Lower lobe of right lung (tissue), 2 donors: Measurements from ENCODE around the gene NEK1. TPM values are rescaled to one million over a fixed set of nuclear protein-coding genes. Genes with fewer than 3 reads are reported as not detected.

Source experiments
- ATAC-seq, 2 donors: fragments of 200-7000 bp; cut with Tn5 transposase; one replicate each; pipeline ENCODE4 v1.9.1; 2020 to 2022; ENCODE audit warnings: mild to moderate bottlenecking in 2 of 2, moderate library complexity in 2 of 2
- DNase-seq: peaks from one replicate; pipeline ENCODE4 v3.0.0-alpha.2; 2020
- H3K27ac ChIP-seq: fragments of 200-600 bp; one replicate; pipeline ENCODE4 v1.8.0; 2022
- H3K27me3 ChIP-seq: fragments of 200-600 bp; one replicate; pipeline ENCODE4 v1.8.0; 2022; ENCODE audit warnings: low read depth
- H3K36me3 ChIP-seq: fragments of 200-600 bp; one replicate; pipeline ENCODE4 v1.8.0; 2022; ENCODE audit warnings: mild to moderate bottlenecking
- H3K4me1 ChIP-seq: fragments of 200-600 bp; one replicate; pipeline ENCODE4 v1.8.0; 2022
- H3K4me3 ChIP-seq: fragments of 200-600 bp; one replicate; pipeline ENCODE4 v1.8.0; 2022; ENCODE audit warnings: mild to moderate bottlenecking
- H3K9me3 ChIP-seq: fragments of 200-600 bp; one replicate; pipeline ENCODE4 v1.8.0; 2022
- intact Hi-C: fragments of 100-400 bp; cut with DNase I; formaldehyde crosslinking; loops from one replicate; pipeline ENCODE4 v1.11.0; 2022
- total RNA-seq: library from RNA; stranded (reverse); fragmentation: NEBNext Ultra II Directional; extraction: Animal tissue kit (Norgen Biotek cat#: 25700); gene quantifications from one replicate; pipeline ENCODE4 v1.2.1, GENCODE V29; 2021
- TF ChIP-seq, protein P1 (sequence below): fragments of 200-600 bp; IDR thresholded peaks from one replicate; pipeline ENCODE4 v1.8.0; 2022; ENCODE audit warnings: antibody characterized with exemption, mild to moderate bottlenecking
- donor health status: DM: no; HTN: yes; CAD: no; lungs with severe emphysema.

The NEK1 gene
- total RNA-seq, 1 donor from 2014 or later, result 12.1 TPM

DNA sequence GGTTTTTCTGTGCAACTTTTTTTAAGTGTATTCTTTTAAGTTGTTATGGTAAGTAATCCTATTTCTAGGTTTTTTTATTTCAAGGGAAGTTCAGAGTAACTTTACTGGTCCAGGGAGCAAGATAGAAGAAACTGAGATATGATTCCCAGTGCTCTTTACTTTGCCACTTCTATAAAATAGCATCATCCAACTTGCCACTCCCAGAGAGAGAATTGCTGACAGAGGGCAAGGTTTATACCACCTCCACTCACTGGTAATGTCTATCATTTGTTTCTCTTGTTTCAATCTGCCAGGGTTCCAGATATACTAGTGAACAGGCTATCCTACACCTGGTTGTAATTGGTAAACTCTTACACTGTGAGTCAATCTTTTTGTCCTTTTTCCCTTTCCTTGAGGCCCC, 4.5 kb upstream of the NEK1 start:
- H3K27ac ChIP-seq, result no peak overlapping the region
- H3K4me3 ChIP-seq, result no peak overlapping the region
- ATAC-seq (no peak), DNase-seq (no peak)
- H3K9me3 ChIP-seq, result no peaks in the 10 kb centered on the region
- H3K36me3 ChIP-seq, result no peaks in the 10 kb centered on the region
- H3K4me1 ChIP-seq, result peaks cover 22% of the 10 kb centered on the region
- intact Hi-C loops, result no loop called here
- H3K27me3 ChIP-seq, result no peaks in the 10 kb centered on the region
- TF ChIP-seq, protein P1, sequence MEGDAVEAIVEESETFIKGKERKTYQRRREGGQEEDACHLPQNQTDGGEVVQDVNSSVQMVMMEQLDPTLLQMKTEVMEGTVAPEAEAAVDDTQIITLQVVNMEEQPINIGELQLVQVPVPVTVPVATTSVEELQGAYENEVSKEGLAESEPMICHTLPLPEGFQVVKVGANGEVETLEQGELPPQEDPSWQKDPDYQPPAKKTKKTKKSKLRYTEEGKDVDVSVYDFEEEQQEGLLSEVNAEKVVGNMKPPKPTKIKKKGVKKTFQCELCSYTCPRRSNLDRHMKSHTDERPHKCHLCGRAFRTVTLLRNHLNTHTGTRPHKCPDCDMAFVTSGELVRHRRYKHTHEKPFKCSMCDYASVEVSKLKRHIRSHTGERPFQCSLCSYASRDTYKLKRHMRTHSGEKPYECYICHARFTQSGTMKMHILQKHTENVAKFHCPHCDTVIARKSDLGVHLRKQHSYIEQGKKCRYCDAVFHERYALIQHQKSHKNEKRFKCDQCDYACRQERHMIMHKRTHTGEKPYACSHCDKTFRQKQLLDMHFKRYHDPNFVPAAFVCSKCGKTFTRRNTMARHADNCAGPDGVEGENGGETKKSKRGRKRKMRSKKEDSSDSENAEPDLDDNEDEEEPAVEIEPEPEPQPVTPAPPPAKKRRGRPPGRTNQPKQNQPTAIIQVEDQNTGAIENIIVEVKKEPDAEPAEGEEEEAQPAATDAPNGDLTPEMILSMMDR, result no peak

DNA sequence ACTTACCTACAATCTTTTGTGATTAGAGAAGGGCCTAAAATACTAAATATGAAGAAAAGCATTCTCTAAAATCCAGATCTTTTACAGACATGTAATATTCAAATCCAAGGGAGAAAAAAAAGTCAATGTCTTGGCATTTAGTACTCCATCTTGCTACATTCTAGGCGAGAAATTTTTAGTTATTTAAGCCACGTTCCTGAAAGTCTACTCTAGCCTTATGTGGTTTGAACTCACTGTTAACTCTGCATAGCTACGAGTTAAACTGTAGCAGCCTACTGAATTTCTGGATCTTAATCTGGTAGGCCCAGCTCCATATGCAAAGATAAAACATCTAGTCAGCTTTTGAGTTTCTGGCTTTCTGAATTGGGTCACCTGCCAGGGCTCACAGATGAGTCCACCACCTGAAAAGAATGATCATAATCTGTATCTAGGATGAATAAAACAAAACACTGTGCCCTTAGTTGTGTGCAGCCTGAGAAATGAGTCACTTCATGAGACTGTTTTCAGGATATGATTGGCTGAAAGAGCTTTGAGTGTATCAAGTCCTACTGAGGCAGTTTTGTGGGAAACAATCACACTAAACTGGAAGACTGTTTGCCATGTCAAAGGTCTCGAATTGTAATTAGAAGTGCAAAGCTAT, 3.2 kb upstream of the NEK1 start:
- TF ChIP-seq, protein P1, result no peak
- intact Hi-C loops, result no loop called here
- DNase-seq, result no peak

DNA sequence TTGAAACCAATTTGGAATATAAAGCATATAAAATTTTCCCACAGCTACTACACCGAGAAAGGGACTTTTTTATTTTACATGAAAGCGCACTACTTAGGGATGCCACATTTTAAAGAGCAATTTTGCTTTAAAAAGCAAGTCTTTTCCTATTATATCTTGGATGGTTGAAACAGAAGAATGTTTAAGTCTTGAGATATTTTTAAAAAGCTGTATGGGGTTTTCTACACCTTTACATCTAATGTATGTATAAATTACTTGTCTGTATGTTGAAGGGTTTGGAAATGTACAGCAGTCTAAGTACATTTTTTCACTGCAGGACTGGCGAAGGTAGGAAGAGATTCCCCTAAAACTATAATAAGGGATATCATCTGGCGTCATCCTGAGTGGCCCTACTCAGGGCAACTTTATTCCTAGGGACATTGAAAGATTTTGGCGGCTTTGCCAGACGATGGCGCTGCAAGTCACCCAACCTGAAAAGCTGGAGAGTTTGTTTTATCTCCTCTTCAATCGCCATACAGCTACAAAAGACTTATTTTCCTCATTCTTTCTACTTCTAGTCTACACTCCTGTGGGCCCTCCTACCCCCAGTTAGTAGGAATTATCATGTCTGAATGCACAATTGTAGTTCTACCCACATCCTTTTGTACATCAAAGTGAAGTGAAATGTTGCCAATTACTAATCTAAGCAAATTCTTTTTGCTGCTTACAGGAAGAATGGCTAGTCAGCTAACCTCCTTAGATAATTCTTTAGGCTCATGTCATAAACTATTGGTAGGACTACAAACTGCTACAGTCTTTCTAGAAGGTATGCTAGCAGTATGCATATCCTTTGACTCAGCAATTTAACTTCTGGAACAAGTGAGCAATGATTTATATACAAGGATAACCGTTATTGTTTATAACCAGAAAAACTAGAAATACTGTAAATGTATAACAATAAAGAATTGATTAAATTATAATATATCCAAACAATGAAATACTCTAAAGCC, 782 bp upstream of the NEK1 start:
- Histone ChIP-seq H3K4me1 (peaks cover 23% of the 10 kb centered on the region), H3K4me3 (peak overlapping the region; percentile 78), H3K36me3 (no peaks in the 10 kb centered on the region), H3K27me3 (no peaks in the 10 kb centered on the region), H3K9me3 (no peaks in the 10 kb centered on the region), H3K27ac (peak overlapping the region; percentile 96)
- TF ChIP-seq, protein P1, result peak; percentile 71
- DNase-seq (peak; percentile 70), ATAC-seq (peak; percentile 80 to 85)
- intact Hi-C loops, result no loop called here

More for the DNA sequence above, 3.2 kb upstream of the NEK1 start:
- Histone ChIP-seq H3K4me3 (no peak overlapping the region), H3K36me3 (no peaks in the 10 kb centered on the region), H3K27me3 (no peaks in the 10 kb centered on the region), H3K9me3 (no peaks in the 10 kb centered on the region), H3K4me1 (peaks cover 25% of the 10 kb centered on the region), H3K27ac (no peak overlapping the region)
- ATAC-seq, result no peak

DNA sequence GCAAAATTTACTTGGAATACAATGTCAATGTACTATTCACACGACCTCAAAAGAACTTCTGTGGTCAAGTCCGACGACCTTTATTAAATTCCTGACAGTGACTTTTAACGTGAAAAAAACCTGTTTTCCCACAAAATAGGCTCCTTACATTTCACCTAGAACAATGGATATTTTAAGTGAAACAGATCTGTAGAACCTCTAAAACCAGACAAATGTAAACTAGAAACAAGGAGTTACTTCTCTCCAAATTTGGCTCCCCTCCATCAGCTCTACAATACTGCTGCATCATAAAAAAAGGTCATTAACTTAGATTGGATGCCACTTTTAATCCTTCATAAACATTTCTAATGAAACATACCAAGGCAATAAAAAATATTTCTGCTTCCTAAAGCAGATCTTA, 1.2 kb downstream of the NEK1 start:
- Histone ChIP-seq H3K27ac (no peak overlapping the region), H3K4me1 (peaks cover 23% of the 10 kb centered on the region), H3K36me3 (no peaks in the 10 kb centered on the region), H3K27me3 (no peaks in the 10 kb centered on the region), H3K9me3 (no peaks in the 10 kb centered on the region), H3K4me3 (peak overlapping the region; percentile 78)
- TF ChIP-seq, protein P1, result no peak
- ATAC-seq (no peak), DNase-seq (no peak)
- intact Hi-C loops, result no loop called here

DNA sequence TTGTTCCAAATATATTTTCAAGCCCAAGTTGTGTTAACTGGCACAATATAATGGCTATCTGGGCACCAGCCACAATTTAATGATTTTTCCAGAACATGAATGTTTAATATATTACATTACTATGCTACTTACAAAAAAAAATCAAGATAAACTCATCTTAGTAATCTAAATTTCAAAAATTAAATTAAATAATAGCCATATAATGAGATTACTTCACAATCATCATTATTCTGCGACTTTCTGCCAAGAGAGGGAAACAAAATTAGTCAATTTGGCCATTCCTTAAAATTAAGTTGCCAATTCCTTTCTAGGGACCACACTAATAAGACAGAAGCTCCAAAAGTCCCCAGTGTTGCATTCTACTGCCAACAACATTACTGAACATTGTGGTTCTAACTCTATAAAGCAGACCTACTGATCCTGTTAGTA, 7.5 kb downstream of the NEK1 start:
- Histone ChIP-seq H3K4me3 (no peak overlapping the region), H3K9me3 (no peaks in the 10 kb centered on the region), H3K36me3 (peaks cover 17% of the 10 kb centered on the region), H3K27me3 (no peaks in the 10 kb centered on the region), H3K4me1 (no peaks in the 10 kb centered on the region), H3K27ac (no peak overlapping the region)
- TF ChIP-seq, protein P1, result no peak
- DNase-seq, result no peak
- no peak for ATAC-seq
- intact Hi-C loops, result no loop called here
